DND-41 (cell line): ENCODE results near the gene COL26A1.

Experiments
- ATAC-seq: fragments of 200-7000 bp; cut with Tn5 transposase; 3 replicates; pipeline ENCODE4 v1.9.1; 2021; ENCODE audit warnings: low read depth; ENCODE audit not compliant: insufficient read depth
- DNase-seq: peaks from one replicate; pipeline ENCODE4 v3.0.0-alpha.2; 2020
- H2AFZ ChIP-seq: 2 replicates; pipeline ENCODE4 v1.6.0; 2012; ENCODE audit warnings: low read depth, low read length
- H3K27ac ChIP-seq: 2 replicates; pipeline ENCODE4 v1.5.1; 2012; ENCODE audit warnings: low read length, inconsistent platforms
- H3K27me3 ChIP-seq: fragments of 200-600 bp; sonication (generic); 2 replicates; pipeline ENCODE4 v1.6.0; 2012; ENCODE audit warnings: low read length, mild to moderate bottlenecking, inconsistent platforms; ENCODE audit not compliant: insufficient read depth, poor library complexity
- H3K36me3 ChIP-seq: 2 replicates; pipeline ENCODE4 v1.5.1; 2012; ENCODE audit warnings: low read length, inconsistent platforms; ENCODE audit not compliant: insufficient read depth
- H3K4me1 ChIP-seq: 2 replicates; pipeline ENCODE4 v1.5.1; 2012; ENCODE audit warnings: mild to moderate bottlenecking, low read length; ENCODE audit not compliant: insufficient read depth
- H3K4me2 ChIP-seq: 2 replicates; pipeline ENCODE4 v1.6.0; 2012; ENCODE audit warnings: mild to moderate bottlenecking, moderate library complexity, low read length, inconsistent platforms; ENCODE audit not compliant: insufficient read depth
- H3K4me3 ChIP-seq, 2 experiments: fragments of 200-600 bp in 1 of 2; shearing (Covaris generic) in 1 of 2; 2 replicates each; pipeline ENCODE4 v1.5.1; 2012 to 2016; ENCODE audit warnings: inconsistent platforms in 2 of 2, low read length in 2 of 2, mild to moderate bottlenecking in 2 of 2, low read depth in 1 of 2, moderate library complexity in 1 of 2
- H3K79me2 ChIP-seq: 2 replicates; pipeline ENCODE4 v1.6.0; 2012; ENCODE audit warnings: low read length, inconsistent platforms; ENCODE audit not compliant: insufficient read depth
- H3K9ac ChIP-seq: 2 replicates; pipeline ENCODE4 v1.6.0; 2012; ENCODE audit warnings: low read depth, mild to moderate bottlenecking, inconsistent platforms, low read length, moderate library complexity
- H3K9me3 ChIP-seq: 2 replicates; pipeline ENCODE4 v1.5.1; 2012; ENCODE audit warnings: low read length, moderate library complexity, mild to moderate bottlenecking, inconsistent platforms; ENCODE audit not compliant: insufficient read depth, severe bottlenecking
- H4K20me1 ChIP-seq: 2 replicates; pipeline ENCODE4 v1.6.0; 2012; ENCODE audit warnings: low read length; ENCODE audit not compliant: insufficient read depth
- EZH2 ChIP-seq: IDR thresholded peaks from 3 replicates; pipeline ENCODE4 v1.6.1; 2012; ENCODE audit warnings: borderline replicate concordance, low read depth, mild to moderate bottlenecking, moderate library complexity, low read length, inconsistent platforms; ENCODE audit not compliant: severe bottlenecking
- TF ChIP-seq, protein P1 (sequence below): IDR thresholded peaks from 2 replicates; pipeline ENCODE4 v1.5.1; 2012; ENCODE audit warnings: borderline replicate concordance, low read length, moderate library complexity, mild to moderate bottlenecking; ENCODE audit not compliant: poor library complexity, severe bottlenecking; ENCODE audit errors: extremely low read depth

COL26A1 gene

DNA sequence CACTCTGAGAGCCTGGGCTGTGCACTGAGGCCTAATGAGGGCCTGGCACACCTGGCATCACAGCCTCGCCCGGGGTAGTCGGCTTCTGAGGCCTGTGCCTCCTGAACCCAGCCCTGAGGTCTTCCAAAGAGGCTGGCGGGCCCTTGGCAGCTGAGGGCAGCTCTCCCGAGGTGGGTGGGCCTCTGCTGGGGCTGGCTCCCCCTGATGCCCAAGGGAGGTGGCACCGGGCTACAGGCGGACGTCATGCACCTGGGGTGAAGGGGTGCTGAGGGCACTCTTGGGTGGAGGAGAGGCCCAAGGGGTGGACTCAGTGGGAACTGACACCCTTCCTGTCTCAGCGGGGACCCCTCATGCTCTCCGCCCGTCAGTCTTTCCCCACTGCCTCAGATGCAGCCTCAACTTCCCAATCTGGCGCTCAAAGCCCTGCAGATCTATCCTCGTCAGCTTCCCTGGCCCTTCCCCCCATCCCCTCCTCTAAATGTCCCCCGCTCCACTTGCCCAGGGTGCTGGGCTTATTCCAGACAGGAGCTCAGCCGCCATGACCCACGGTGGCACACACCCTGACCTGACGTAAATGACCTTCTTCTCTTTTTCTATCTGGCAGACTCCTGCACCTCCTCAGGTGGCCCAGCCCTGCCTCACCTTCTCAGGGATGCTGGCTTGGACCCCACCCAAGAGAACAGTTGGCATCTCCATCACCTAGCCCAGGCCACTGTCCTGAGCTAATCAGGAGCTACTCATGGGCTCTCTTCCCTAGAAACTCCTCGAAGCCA, 228.2 kb downstream of the COL26A1 start:
- Histone ChIP-seq H3K27me3 (peaks cover 8% of the 10 kb centered on the region), H2AFZ (no peak overlapping the region), H3K4me1 (no peaks in the 10 kb centered on the region), H3K79me2 (no peaks in the 10 kb centered on the region), H3K9me3 (no peaks in the 10 kb centered on the region), H3K36me3 (no peaks in the 10 kb centered on the region), H3K27ac (no peak overlapping the region), H3K4me3 (no peak overlapping the region), H4K20me1 (no peaks in the 10 kb centered on the region), H3K9ac (no peak overlapping the region), H3K4me2 (no peak overlapping the region)
- TF ChIP-seq, protein P1, sequence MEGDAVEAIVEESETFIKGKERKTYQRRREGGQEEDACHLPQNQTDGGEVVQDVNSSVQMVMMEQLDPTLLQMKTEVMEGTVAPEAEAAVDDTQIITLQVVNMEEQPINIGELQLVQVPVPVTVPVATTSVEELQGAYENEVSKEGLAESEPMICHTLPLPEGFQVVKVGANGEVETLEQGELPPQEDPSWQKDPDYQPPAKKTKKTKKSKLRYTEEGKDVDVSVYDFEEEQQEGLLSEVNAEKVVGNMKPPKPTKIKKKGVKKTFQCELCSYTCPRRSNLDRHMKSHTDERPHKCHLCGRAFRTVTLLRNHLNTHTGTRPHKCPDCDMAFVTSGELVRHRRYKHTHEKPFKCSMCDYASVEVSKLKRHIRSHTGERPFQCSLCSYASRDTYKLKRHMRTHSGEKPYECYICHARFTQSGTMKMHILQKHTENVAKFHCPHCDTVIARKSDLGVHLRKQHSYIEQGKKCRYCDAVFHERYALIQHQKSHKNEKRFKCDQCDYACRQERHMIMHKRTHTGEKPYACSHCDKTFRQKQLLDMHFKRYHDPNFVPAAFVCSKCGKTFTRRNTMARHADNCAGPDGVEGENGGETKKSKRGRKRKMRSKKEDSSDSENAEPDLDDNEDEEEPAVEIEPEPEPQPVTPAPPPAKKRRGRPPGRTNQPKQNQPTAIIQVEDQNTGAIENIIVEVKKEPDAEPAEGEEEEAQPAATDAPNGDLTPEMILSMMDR = no peak
- TF ChIP-seq EZH2 = no peak
- ATAC-seq (no peak), DNase-seq (no peak)

DNA sequence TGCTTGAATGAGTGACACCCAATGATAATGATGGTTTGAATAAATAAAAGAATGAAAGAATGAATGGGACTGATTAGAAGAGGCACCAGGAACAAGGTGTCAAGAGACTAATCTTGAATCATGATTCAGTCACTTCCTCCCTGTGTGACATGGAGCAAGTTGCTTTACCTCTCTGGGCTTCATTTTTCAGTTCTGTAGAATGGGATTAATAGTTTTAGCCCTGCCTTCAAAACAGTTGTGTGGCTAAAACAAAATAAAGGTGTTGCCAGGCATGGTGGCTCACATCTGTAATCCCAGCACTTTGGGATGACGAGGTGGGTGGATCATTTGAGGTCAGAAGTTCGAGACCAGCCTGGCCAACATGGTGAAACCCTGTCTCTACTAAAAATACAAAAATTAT, 228.8 kb downstream of the COL26A1 start:
- ATAC-seq = no peak
- TF ChIP-seq EZH2 = no peak
- TF ChIP-seq, protein P1 = no peak
- Histone ChIP-seq H3K79me2 (no peaks in the 10 kb centered on the region), H3K4me1 (no peaks in the 10 kb centered on the region), H3K4me3 (no peak overlapping the region), H3K27ac (no peak overlapping the region), H4K20me1 (no peaks in the 10 kb centered on the region), H3K9ac (no peak overlapping the region), H3K27me3 (peaks cover 8% of the 10 kb centered on the region), H3K9me3 (no peaks in the 10 kb centered on the region), H3K36me3 (no peaks in the 10 kb centered on the region), H2AFZ (no peak overlapping the region), H3K4me2 (no peak overlapping the region)
- DNase-seq = no peak

DNA sequence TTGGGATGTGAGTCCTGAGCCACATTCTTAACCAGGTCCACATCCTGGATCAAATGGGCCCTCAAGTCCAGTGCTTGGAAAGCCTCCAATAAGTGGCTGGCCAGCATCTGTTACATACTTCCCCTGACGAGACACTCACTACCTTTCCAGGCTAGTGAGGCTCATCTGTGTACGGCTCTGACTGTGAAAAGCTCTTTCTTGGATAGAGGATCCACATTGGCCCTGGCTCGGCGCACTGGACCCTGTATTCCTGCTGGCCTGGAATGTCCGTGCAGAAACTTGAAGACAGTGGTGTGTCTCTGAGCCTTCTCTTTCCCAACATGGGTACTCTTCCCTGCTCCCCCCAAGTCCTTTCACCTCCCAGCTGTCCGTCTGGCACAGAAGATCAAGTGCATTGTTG, 230.9 kb downstream of the COL26A1 start:
- Histone ChIP-seq H3K9me3 (no peaks in the 10 kb centered on the region), H3K36me3 (no peaks in the 10 kb centered on the region), H3K4me2 (no peak overlapping the region), H3K9ac (no peak overlapping the region), H3K4me3 (no peak overlapping the region), H3K27me3 (peaks cover 8% of the 10 kb centered on the region), H3K4me1 (no peaks in the 10 kb centered on the region), H3K27ac (no peak overlapping the region), H3K79me2 (no peaks in the 10 kb centered on the region), H4K20me1 (no peaks in the 10 kb centered on the region), H2AFZ (no peak overlapping the region)
- ATAC-seq = no peak
- TF ChIP-seq, protein P1 = no peak
- DNase-seq = no peak
